Nephron progenitor cell (in vitro differentiated cells): ENCODE results near the gene IL17RD.

Experiments
- DNase-seq: peaks from one replicate; pipeline ENCODE4 v3.0.0; 2021
- H3K27ac Mint-ChIP-seq: 2 replicates; pipeline ENCODE4 v1.8.0; 2021; ENCODE audit warnings: mild to moderate bottlenecking, moderate library complexity, mixed read lengths
- H3K27me3 Mint-ChIP-seq: 2 replicates; pipeline ENCODE4 v1.8.0; 2021; ENCODE audit warnings: mild to moderate bottlenecking, low read depth, mixed read lengths; ENCODE audit not compliant: poor library complexity
- H3K36me3 Mint-ChIP-seq: 2 replicates; pipeline ENCODE4 v1.8.0; 2021; ENCODE audit warnings: low read depth, mixed read lengths
- H3K4me1 Mint-ChIP-seq: 2 replicates; pipeline ENCODE4 v1.8.0; 2021; ENCODE audit warnings: mixed read lengths
- H3K4me3 Mint-ChIP-seq: 2 replicates; pipeline ENCODE4 v1.8.0; 2021; ENCODE audit warnings: mild to moderate bottlenecking, moderate library complexity, mixed read lengths
- H3K9me3 Mint-ChIP-seq: 2 replicates; pipeline ENCODE4 v1.8.0; 2021; ENCODE audit warnings: mild to moderate bottlenecking, moderate library complexity, mixed read lengths
- TF ChIP-seq, protein P1 (sequence below): fragments of 200-600 bp; sonication (generic); IDR thresholded peaks from 2 replicates; pipeline ENCODE4 v1.5.0; 2021; ENCODE audit warnings: antibody characterized with exemption

The IL17RD gene

DNA sequence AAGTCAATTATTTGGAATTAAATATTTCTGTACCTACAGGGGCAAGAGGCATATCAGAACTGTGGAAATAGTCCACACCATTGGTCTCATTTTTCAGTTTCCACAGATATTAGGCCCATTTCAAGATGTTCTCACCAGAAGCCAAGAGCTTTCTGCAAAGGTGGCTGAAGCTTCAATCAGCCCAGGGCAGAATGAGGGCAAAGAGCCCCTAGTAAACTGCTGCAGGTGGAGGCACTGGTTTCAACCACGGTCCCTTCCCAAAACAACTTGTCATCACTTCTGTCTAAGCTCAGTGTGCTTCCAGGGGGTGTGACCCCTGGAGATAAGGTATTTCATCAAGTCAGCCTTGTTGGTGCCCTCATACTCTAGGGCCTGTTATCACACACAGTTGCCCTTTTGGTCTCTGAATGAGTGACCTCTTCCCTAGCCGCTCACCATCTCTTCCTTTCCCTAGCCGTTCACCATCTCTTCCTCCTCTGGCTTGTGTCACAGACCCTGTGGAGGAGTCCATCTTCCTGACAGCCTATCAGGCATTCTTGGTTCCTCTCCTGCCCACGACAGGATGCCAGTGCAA is 21.2 kb downstream of the IL17RD start:
- H3K27me3 Mint-ChIP-seq = peaks cover 2% of the 10 kb centered on the region
- H3K9me3 Mint-ChIP-seq = no peaks in the 10 kb centered on the region
- peak overlapping the region; percentile 34 for H3K27ac Mint-ChIP-seq
- peaks cover 81% of the 10 kb centered on the region for H3K4me1 Mint-ChIP-seq
- H3K36me3 Mint-ChIP-seq = peaks cover 29% of the 10 kb centered on the region
- DNase-seq = no peak
- H3K4me3 Mint-ChIP-seq = peak overlapping the region; percentile 39
- TF ChIP-seq, protein P1, sequence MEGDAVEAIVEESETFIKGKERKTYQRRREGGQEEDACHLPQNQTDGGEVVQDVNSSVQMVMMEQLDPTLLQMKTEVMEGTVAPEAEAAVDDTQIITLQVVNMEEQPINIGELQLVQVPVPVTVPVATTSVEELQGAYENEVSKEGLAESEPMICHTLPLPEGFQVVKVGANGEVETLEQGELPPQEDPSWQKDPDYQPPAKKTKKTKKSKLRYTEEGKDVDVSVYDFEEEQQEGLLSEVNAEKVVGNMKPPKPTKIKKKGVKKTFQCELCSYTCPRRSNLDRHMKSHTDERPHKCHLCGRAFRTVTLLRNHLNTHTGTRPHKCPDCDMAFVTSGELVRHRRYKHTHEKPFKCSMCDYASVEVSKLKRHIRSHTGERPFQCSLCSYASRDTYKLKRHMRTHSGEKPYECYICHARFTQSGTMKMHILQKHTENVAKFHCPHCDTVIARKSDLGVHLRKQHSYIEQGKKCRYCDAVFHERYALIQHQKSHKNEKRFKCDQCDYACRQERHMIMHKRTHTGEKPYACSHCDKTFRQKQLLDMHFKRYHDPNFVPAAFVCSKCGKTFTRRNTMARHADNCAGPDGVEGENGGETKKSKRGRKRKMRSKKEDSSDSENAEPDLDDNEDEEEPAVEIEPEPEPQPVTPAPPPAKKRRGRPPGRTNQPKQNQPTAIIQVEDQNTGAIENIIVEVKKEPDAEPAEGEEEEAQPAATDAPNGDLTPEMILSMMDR = no peak

DNA sequence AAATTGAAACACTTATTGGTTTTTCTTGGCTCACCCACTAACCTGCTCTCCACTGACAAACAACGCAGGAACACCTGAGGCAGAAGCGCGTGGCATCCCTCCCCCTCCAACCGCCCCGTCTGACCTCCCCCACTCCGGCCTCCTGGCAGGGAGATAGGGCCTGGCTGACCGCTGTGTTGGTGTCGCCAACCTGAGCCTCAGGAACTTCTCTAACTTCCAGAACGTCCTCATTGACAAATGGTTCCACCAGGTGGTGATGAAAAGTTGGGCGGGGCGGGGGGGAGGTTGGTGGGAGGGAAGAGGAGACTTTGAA is 22.8 kb downstream of the IL17RD start:
- TF ChIP-seq, protein P1 = no peak

DNA sequence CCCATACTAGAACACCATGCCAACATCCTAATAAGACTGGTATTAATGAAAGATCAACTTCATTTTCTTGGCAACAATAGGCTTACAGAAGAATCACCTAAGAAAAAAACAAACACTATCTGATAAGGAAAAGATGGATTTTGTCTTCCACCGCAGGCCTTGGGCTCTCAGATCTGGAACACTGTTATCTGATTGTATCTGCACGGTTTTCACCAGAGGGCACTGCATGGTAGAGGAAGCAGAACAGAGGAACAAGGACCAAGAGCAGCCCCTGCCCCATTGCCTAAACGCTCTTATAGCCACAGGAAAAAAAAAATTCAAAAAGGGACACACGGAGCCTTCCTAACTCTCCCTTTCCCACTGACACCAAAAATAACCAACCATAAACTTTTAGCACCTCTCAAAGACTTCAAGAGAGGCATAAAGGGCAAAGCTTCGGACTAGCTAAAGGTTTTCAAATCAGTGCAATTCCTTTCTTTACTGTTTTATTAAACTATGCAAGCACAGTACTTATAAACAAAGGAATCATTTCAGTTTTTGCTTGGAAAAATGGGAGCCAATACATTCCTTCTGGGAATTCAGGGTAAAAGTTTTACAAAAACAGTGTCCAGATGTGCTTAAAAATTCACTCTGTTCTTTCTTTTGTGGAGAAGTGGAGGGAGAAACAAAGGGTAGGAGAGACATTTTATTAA is 23.3 kb downstream of the IL17RD start:
- peak overlapping the region; percentile 96 for H3K27ac Mint-ChIP-seq
- TF ChIP-seq, protein P1 = no peak
- H3K27me3 Mint-ChIP-seq = peaks cover 4% of the 10 kb centered on the region
- no peak for DNase-seq
- no peaks in the 10 kb centered on the region for H3K9me3 Mint-ChIP-seq
- peak overlapping the region; percentile 61 for H3K4me3 Mint-ChIP-seq
- peaks cover 83% of the 10 kb centered on the region for H3K4me1 Mint-ChIP-seq
- peaks cover 27% of the 10 kb centered on the region for H3K36me3 Mint-ChIP-seq

More for the DNA sequence above, 22.8 kb downstream of the IL17RD start:
- H3K27ac Mint-ChIP-seq = peak overlapping the region; percentile 96
- peak overlapping the region; percentile 61 for H3K4me3 Mint-ChIP-seq
- peaks cover 27% of the 10 kb centered on the region for H3K36me3 Mint-ChIP-seq
- H3K9me3 Mint-ChIP-seq = no peaks in the 10 kb centered on the region
- H3K27me3 Mint-ChIP-seq = peaks cover 4% of the 10 kb centered on the region
- no peak for DNase-seq
- H3K4me1 Mint-ChIP-seq = peaks cover 83% of the 10 kb centered on the region

DNA sequence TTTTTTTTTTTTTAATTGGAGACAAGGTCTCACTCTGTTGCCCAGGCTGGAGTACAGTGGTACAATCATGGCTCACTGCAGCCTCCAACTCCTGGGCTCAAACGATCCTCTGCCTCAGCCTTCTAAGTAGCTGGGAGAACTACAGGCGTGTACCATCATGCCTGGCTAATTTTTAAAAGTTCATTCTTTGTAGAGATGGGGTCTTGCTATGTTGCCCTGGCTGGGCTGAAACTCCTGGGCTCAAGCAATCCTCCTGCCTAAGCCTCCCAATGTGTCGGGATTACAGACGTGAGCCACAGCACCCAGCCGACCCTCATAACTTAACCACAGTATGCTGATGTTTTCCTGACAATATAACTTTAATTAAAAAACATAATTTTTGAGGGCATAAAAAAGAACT is 24.3 kb downstream of the IL17RD start:
- peaks cover 3% of the 10 kb centered on the region for H3K9me3 Mint-ChIP-seq
- H3K4me1 Mint-ChIP-seq = peaks cover 86% of the 10 kb centered on the region
- H3K36me3 Mint-ChIP-seq = peaks cover 35% of the 10 kb centered on the region
- no peak overlapping the region for H3K4me3 Mint-ChIP-seq
- DNase-seq = no peak
- no peak overlapping the region for H3K27ac Mint-ChIP-seq
- peaks cover 4% of the 10 kb centered on the region for H3K27me3 Mint-ChIP-seq
- TF ChIP-seq, protein P1 = no peak

DNA sequence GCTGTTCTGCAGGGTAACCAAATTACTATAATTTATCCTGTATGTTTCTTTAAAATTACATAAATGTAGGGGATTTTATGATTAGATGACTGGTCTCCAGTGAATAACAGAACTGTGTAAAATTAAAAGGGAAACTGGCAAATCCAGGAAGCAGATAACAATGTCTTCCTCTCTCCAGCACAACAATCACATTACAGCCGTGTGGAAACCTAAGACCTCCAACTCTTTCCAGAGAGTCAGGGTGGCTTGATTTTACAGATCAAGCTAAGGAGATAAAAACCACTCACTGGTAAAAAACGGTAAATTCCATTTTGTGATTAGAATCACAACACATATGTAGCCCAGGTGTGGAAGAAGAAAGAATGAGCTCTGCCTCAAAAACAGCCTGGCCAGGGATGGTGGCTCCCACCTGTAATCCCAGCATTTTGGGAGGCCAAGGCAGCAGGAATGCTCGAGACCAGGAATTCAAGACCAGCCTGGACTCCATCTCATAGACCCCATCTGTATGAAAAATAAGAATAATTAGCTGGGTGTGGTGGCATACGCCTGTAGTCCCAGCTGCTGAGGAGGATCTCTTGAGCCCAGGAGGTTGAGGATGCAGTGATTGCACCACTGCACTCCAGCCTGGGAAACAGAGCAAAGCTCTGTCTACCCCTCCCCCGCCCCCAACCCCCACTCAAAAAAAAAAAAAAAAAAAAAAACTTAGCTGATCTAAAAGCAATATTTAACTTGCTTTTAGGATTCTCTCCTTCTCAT is 29.0 kb downstream of the IL17RD start:
- TF ChIP-seq, protein P1 = no peak
- H3K27me3 Mint-ChIP-seq = peaks cover 4% of the 10 kb centered on the region
- H3K4me1 Mint-ChIP-seq = peaks cover 86% of the 10 kb centered on the region
- no peak for DNase-seq
- no peak overlapping the region for H3K4me3 Mint-ChIP-seq
- peaks cover 58% of the 10 kb centered on the region for H3K36me3 Mint-ChIP-seq
- peak overlapping the region; percentile 62 for H3K27ac Mint-ChIP-seq
- H3K9me3 Mint-ChIP-seq = peaks cover 9% of the 10 kb centered on the region
